Stimulated activated CD8-positive, alpha-beta memory T cell treated with anti-CD3 and anti-CD28 coated beads, Interleukin-15, amount 100 ng/mL, for 24 hours (primary cell): ENCODE measurements around the gene TVP23B.
"Not testable (repeated sequence)": the region's sequence is repeated elsewhere in the genome, so short reads cannot be mapped to it uniquely, and the experiment has no call there.

ENCODE experiments used
- DNase-seq: peaks from one replicate; pipeline ENCODE4 v3.0.0-alpha.2; 2020; ENCODE audit warnings: low read depth

TVP23B gene

GRCh38 chr17:18791402-18791801 is 10.4 kb downstream of the TVP23B start:
- DNase-seq: not testable (repeated sequence)

- not testable (repeated sequence) for DNase-seq
Measured at GRCh38 chr17:18794841-18795240, 13.9 kb downstream of the TVP23B start.

- DNase-seq: not testable (repeated sequence)
Measured at GRCh38 chr17:18796887-18797286, 15.9 kb downstream of the TVP23B start.

- not testable (repeated sequence) for DNase-seq
Measured at GRCh38 chr17:18803458-18804245, 22.7 kb downstream of the TVP23B start.

GRCh38 chr17:18815924-18816323 is 34.9 kb downstream of the TVP23B start:
- not testable (repeated sequence) for DNase-seq

GRCh38 chr17:18816489-18817371 is 35.7 kb downstream of the TVP23B start:
- DNase-seq: not testable (repeated sequence)

GRCh38 chr17:18821430-18821829 is 40.4 kb downstream of the TVP23B start:
- DNase-seq: not testable (repeated sequence)

GRCh38 chr17:18827613-18828012 is 46.6 kb downstream of the TVP23B start:
- not testable (repeated sequence) for DNase-seq

- no peak for DNase-seq
Measured at GRCh38 chr17:18848501-18848900, 67.5 kb downstream of the TVP23B start.

- DNase-seq: no peak
Measured at GRCh38 chr17:18850679-18851078, 69.7 kb downstream of the TVP23B start.

- DNase-seq: no peak
Measured at GRCh38 chr17:18851201-18851600, 70.2 kb downstream of the TVP23B start.

GRCh38 chr17:18854956-18855355 is 74.0 kb downstream of the TVP23B start:
- DNase-seq: no peak

GRCh38 chr17:18855831-18856569 is 75.0 kb downstream of the TVP23B start:
- DNase-seq: peak; percentile 55
